NK-92 (cell line): Measurements from ENCODE around the gene POLR3GL.

Experiments used
- DNase-seq: peaks from one replicate; lab custom pipeline; 2025; ENCODE audit not compliant: unreplicated experiment; lab: John Stamatoyannopoulos, UW

The POLR3GL gene

DNA sequence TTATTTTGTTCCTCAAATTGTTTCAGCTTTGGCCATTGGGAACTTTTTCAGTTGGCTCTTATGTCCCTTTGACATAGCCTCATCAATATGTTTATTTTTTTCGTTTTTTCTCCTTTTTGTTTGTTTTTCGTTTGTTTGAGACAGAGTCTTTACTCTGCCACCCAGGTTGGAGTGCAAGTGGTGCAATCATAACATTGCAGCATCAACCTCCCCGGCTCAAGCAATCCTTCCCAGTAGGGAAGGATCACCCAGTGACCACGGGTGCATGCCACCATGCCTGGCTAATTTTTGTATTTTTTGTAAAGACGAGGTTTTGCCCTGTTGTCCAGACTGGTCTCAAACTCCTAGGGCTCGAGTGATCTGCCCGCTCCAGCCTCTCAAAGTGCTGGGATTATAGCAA, 8.1 kb downstream of the POLR3GL start:
- no peak for DNase-seq

DNA sequence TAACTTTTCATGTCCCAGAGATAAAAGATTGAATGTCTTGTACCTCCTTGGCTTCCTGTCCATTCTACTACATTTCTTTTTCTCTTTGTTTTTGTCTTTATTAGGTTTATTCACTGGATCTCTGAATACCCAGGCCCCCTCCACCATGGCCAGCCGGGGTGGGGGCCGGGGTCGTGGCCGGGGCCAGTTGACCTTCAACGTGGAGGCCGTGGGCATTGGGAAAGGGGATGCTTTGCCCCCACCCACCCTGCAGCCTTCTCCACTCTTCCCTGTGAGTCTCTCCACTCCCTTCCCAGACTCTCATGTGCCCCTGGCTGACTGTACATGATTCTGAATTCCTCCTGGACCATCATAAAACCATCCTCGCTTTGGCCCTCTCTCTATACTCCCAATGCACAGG, 10.2 kb downstream of the POLR3GL start:
- DNase-seq: no peak

DNA sequence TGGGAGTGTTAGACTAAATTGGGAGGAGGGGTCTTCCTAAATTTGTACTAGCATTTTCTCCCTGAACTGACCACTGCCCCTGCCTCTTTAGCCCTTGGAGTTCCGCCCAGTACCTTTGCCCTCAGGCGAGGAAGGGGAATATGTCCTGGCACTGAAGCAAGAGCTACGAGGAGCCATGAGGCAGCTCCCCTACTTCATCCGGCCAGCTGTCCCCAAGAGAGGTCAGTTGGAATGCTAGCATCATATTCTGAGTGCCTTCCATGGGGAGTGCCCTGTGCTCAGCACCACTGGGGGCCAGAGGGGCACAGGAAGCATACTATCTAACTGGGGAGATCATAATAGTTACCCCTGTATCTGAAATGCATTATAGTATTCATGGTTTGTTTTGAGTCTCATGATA, 10.7 kb downstream of the POLR3GL start:
- DNase-seq: no peak

DNA sequence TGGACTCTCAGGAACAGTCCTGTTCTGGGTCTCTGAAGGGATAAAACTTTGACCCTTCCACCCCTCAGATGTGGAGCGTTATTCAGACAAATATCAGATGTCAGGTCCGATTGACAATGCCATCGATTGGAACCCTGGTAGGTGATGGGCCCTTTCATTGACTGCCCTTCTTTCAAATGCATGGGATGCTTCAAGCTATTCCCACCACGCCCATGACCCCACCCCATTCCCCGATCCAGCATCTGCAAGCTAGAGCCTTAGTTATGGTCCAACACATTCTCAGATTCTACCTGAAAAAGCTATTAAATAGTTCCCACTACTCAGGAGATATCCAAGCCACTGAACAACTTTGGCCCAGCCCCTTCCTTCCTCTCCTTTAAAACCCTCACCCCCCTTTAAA, 12.5 kb downstream of the POLR3GL start:
- no peak for DNase-seq

DNA sequence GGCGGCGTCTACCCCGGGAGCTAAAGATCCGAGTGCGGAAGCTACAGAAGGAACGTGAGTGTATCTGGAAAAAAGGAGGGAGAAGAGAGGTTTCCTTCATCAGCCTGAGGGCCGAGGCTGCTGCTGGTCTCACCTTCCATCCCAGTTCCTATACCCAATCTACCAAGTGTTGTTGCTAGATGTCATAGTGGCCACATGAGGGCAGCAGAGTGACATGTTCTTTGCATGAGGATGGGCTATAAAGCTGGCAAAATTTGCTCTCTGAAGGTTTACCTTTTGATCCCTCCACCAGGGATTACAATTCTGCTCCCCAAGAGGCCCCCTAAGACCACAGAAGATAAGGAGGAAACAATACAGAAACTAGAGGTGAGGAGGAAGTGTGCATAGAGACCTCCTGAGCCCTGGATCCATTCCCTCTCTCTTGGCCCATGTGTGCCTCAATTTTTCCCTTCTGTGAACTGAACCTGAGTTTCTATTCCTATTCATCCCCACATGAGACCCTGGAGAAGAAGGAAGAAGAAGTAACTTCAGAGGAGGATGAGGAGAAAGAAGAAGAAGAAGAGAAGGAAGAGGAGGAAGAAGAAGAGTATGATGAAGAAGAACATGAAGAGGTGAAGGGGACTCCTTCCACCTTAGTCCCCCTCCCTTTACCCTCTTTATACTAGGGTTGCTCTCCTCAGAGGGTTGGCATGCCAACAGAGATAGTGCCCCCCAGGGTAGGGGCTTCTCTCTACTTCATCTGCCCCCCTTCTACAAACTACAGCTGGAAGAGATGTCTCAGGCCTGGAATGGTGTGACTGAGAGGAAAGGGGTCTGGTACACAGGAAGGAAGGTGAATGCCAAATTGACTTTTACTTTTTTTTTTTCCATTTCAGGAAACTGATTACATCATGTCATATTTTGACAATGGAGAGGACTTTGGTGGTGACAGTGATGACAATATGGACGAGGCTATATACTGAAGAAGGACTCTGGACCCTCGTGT, 13.3 kb downstream of the POLR3GL start:
- DNase-seq: no peak

DNA sequence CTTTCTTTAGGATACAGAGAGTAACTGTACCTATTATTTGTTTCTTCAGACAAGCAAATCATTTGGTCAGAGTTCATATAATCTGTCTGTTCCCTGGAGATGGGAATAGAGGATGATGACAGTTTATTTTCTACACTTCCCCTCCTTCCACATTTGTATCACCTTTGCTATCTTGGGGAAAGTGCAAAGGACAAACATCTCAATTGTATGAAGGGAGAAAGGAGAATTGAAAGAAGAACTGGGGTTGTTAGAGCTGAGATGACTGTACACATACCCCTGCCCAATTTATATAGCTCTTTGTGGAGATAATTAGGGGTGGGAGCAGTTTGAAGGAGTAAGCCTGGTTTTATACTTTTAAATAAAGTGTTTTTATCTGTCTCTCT, 14.0 kb downstream of the POLR3GL start:
- no peak for DNase-seq

DNA sequence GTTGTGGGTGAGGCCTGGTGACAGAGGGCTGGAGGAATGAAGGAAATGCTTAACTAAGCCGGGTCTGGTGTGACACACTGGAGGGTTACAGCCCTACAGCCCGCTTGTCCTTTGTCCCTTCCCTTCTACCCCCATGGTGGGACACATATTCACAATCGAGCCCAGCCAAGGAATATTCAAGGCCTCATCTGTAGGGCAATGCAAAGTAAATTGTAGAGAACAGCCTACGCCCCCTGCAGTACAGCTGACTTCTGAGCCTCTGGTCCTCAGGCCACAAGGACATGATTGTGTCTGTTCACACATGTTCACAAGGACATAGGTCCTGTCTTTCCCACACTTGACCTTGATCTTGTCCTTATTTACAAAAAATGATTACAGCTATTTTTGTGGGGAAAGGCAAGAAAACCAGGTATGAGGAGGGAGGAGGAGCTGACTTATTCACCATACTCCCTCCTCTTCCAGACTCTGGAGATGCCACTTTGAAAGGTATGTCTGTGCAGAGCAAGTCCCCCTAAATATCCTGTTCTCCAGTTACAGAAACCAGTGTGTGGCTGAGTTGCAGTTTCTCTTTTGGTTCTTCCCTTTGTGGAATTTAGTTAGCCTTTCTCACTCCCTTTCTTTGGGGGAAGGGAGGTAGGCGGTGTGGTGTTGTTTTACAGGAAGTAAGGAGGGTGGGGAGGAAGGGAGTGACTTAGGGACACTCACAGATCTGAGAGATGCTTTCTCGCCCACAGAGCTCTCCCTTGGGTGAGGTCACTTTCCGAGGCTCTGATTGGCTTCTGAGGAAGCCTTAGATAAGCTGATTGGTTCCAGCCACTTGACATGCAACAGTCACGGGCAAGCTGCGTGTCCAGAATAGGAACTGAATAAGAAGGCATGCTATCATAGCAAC, 14.6 kb downstream of the POLR3GL start:
- DNase-seq: no peak

DNA sequence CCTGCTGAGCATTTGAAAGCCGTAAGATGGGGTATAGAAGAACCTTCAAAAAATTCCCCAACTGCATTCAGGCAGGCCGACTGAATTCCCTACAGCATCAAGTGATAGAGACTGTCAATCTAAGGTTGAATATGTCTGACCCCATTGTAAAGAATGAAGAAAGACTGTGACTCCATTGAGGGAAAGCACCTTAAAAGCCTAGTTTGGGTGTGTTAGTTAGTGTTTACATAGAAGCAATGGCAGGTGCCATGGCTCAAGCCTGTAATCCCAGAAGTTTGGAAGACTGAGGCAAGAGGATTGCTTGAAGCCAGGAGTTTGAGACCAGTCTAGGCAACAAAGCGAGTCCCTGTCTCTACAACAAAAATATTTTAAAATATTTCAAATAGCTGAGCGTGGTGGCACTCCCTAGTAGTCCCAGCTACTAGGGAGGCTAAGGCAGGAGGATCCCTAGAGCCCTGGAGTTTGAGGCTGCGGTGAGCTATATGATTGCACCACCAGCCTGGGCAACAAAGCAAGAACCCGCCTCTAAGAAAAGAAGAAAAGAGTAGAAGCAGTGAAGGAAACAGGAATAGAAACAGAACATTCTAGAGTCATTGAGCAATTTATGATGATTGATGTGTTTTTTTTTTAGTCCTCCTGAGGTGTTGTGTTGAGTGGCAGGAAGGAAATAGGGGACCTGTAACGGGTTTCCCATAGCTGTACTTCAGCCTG, 15.4 kb downstream of the POLR3GL start:
- DNase-seq: no peak

DNA sequence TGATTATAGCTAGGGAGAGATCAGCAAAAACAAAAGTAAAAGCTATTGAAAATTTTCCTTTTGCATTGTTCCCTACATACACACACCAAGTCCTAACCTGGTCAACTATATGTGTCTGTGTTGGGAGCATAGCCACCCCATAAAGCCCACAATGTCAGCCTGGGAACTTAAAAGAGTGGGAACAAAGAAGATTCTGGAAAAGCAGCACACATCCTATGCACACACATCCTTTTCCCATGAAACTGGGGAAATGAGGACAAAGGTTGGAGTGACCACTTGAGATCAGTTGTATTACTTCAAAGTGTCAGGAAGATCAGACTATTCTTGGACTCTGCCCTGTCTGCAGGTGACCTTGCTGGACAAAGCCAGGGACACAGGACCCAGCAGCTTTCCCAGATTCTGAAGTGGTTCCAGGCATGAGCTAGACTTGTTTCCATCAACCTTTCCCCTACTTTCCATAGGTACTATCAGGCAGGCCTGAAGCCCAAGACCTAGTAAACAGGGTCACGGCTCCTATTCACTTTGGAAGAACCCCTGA, 16.0 kb downstream of the POLR3GL start:
- DNase-seq: no peak

DNA sequence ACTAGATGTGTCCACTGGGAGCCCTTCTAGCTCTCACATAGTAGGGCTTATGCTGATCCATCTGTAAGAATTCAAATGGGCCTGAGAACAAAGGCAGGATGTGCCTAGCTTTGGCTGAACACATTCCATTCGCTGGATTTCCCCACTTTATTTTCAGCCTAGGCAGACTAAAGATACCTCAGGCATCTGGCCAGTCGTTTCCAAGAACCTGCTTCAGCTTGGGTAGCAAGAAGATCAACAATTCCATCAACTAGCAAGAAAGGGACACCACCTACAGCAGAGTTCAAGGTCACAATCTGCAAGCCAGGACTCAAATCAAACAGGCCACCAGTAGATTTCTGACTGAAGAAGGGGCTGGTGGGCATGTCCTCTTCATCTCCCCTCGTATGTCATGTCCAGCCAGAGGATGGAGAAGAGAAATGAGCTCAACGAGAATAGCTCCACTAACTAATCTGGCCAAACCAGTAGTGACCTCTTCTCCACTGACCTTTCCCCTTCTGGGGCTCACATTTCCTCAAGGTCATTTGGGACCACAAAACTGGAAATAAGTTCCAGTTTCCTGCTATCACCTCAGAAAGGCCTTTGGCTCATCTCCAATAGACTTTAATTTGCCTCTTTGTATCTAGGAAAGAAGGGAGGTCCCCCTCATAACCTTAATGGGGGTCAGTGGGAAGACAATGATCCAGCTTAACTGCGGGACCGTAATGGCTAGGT, 17.7 kb downstream of the POLR3GL start:
- no peak for DNase-seq

DNA sequence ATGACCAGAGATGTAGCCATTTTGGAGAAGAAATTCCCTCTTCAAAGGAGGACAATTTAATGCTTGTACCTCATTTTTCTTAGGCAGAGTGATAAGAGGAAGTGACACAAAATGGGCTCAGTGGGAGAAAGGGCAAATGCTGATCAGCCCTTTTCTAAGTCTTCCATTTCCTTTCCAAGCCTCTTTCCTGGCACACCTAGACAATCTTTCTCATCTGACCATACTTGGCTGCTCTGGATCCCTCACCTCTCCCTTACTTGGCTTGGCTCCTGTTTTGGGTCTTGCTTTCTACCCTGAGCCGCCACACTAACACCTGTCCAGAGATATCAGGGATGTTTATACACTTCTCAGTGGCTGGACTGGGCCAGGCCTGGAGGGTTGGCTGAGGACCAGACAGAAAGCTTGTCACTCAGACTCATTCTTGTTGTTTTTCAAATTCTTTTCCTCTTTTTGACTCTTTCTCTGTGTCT, 18.8 kb downstream of the POLR3GL start:
- no peak for DNase-seq

DNA sequence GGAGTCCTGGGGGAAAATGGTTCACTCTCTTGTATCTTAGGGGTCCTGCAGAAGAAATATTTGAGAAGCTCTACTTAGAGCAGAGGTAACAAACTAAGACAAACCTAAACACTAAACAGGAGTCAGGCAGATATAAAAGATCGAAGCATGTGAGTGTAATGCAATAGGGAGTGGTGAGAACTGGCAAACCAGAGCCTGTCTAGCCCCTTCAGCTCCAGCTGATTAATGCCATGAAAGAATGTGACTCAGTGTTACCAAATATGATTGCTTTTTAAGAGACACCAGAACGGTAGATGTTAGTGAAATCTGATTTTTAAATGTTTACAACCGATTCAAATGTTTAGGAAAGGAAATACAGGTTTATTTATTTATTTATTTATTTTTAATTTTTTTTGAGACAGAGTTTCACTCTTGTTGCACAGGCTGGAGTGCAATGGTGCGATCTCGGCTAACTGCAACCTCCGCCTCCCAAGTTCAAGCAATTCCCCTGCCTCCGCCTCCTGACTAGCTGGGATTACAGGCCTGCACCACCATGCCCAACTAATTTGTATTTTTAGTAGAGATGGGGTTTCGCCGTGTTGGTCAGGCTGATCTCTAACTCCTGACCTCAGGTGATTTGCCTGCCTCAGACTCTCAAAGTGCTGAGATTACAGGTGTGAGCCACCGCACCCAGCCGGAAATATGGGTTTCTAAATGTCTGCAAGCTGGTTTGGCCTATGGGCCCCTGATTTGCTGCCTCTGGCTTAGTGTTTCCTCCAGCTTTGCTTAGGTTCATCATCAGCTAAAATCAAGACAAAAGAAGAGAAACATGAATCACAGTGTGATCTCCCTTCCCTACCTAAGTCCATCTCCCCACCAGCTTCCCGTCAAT, 19.7 kb downstream of the POLR3GL start:
- DNase-seq: no peak

DNA sequence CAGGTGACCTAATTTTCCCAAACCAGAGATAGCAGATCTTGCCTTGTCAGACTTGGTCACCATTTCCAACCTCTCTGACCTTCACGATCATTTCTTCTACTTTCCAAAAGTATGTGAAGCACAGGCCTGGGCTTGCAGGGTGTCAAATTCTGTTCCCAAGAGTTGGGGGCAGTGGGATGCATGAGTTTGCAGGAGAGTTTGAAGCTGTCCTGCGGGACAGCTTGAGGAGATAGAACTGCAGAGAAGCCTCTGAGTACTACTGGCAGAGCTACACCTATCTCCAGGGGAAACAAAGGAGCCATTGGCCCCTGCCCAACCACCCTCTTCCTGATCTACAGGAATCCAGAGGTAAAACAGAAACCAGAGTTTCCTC, 20.6 kb downstream of the POLR3GL start:
- DNase-seq: no peak

DNA sequence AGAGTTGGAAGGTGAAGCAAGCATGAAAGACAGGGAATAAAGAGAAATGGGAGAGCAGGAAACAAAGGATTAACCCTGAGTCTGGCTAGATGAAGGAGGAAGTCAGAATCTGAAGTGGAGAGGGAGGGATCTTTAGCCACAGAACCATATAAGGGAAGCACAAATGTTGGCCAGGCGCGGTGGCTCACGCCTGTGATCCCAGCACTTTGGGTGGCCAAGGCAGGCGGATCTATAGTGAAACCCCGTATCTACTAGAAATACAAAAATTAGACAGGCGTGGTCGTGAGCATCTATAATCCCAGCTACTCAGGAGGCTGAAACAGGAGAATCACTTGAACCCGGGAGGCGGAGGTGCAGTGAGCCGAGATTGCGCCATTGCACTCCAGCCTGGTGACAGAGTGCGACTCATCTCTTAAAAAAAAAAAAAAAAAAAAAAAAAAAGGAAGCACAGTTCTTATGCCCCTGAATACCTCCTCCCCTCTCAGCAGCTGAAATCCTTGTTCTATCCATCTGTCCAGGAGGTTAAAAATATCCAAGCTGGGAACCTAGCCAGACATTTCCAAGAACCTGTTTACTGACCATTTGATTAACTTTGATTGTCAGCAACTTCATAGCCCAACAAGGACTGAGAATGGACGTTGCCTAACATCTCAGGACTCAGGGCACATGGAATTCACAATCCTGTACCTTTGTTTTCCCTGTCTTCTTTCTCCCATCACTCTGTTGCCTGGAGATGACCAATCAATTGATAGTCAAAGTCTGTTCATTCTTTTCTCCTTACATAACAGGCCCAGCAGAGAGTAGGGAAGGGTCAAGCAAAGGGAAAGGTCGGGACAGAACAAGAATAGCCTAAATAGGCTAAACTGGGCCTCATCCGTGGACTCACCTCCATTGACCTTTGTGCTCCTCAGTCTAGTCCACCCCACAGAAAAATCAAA, 21.3 kb downstream of the POLR3GL start:
- DNase-seq: no peak

DNA sequence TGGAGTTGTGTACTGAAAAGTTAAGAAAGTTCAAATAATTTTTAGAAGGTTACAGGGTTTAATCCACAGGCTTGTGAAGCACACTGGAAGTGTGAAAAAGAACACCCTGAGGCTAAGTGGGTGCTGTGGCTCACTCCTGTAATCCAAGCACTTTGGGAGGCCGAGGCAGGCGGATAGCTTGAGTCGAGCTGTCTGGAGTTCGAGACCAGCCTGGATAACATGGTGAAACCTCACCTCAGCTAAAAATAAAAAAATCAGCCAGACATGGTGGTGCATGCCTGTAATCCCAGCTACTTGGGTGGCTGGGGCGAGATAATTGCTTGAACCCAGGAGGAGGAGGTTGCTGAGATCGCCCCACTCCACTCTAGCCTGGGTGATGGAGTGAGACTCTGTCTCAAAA, 22.1 kb downstream of the POLR3GL start:
- no peak for DNase-seq

DNA sequence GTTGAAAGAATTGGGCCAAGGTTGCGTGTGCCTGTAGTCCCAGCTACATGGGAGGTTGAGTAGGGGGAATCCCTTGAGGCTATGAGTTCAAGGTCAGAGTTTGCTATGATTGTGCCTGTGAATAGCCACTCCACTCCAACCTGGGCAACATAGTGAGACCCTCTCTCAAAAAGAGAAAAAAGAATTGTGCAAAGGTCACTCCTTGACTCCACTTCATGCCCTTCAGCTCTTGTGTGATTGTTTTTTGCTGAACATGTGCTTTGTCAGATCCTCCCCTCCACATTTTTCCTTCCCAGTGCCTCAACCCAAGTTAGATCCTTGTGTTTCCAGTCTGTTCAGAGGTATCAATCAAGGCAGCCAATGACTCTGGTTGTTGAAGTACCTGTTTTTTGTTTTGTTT, 23.4 kb downstream of the POLR3GL start:
- no peak for DNase-seq

DNA sequence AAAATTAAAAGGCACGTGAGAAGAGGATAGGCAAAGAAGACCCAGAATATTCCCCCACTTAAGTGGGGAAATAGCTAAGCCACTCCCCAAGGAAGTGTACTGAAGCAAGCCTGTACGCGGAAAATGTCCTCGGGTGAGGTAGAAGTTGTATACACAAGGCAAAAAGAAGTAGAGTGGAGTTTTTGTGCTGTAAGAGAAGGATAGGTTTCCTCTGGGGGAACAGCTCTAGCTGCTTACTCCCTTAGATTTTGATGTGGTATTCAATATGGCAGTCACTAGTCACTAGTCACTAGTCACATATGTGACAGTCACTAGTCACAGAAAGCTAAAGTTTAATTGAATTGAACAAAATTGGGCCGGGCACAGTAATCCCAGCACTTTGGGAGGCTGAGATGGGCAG, 24.3 kb downstream of the POLR3GL start:
- no peak for DNase-seq

DNA sequence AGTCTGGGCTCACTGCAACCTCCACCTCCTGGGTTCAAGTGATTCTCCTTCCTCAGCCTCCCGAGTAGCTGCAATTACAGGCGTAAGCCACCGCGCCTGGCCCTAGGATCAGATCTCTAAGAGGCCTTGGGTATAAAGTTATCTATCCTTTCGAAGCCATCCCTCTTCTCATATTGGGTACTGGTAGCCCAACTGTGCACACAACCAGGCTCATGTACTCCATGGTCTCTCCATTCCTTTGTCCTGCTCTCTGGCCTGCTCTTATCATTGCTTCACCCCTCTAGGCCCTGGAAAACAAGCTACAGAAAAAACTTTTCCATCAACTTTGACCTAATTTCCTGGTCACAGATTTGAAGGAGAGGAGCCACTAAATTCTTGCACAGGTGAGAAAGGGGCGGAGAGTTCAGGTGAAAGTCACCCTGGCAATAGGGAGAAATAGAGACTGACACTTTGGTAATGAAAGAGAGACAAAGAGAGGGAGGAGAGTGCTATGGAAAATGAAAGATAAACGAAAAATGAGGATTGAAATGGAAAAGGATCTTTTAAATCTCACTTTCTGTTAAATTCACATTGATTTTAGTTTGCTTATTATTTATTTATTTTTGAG, 25.9 kb downstream of the POLR3GL start:
- no peak for DNase-seq
